Vagina (tissue), 2 donors: ENCODE measurements around the gene UGDH. TPM values are rescaled to one million over a fixed set of nuclear protein-coding genes. Genes with fewer than 3 reads are reported as not detected.
"Not testable (repeated sequence)": the region's sequence is repeated elsewhere in the genome, so short reads cannot be mapped to it uniquely, and the experiment has no call there.

Source experiments
- DNase-seq, 2 donors: peaks; one replicate each; pipeline ENCODE4 v3.0.0-alpha.2; 2017; ENCODE audit errors: extremely low spot score in 2 of 2
- H3K27ac ChIP-seq: fragments of 200-600 bp; sonication (generic); one replicate; pipeline ENCODE4 v1.5.1; 2019
- H3K27me3 ChIP-seq: fragments of 200-600 bp; sonication (generic); one replicate; pipeline ENCODE4 v1.5.1; 2019
- H3K36me3 ChIP-seq, 2 donors: fragments of 200-600 bp; sonication (generic); one replicate each; pipeline ENCODE4 v1.5.1; 2017 to 2019
- H3K4me1 ChIP-seq: fragments of 200-600 bp; sonication (generic); one replicate; pipeline ENCODE4 v1.5.1; 2019
- H3K4me3 ChIP-seq, 2 donors: fragments of 200-600 bp; sonication (generic); 1 replicate in 1 of 2; 2 replicates in 1 of 2; pipeline ENCODE4 v1.5.1; 2016 to 2019
- H3K9me3 ChIP-seq: fragments of 200-600 bp; sonication (generic); one replicate; pipeline ENCODE4 v1.5.1; 2019
- CTCF ChIP-seq, 3 experiments: fragments of 450-650 bp in 2 of 3; fragments of 200-600 bp in 1 of 3; sonication (generic) in 1 of 3; IDR thresholded peaks; one replicate each; pipeline ENCODE4 v1.5.1; 2017 to 2019; ENCODE audit warnings: antibody characterized with exemption in 3 of 3, mild to moderate bottlenecking in 2 of 3, moderate library complexity in 2 of 3
- POLR2A ChIP-seq, 2 donors: fragments of 450-650 bp; IDR thresholded peaks; one replicate each; pipeline ENCODE4 v1.6.1; 2017; ENCODE audit warnings: antibody characterized with exemption in 2 of 2, mild to moderate bottlenecking in 2 of 2, moderate library complexity in 2 of 2
- POLR2AphosphoS5 ChIP-seq, 2 donors: sonication (generic); formaldehyde crosslinking; IDR thresholded peaks; one replicate each; pipeline ENCODE4 v1.9.0; 2017; ENCODE audit warnings: antibody characterized with exemption in 2 of 2, mild to moderate bottlenecking in 2 of 2, low read depth in 1 of 2; ENCODE audit not compliant: insufficient read depth in 1 of 2
- intact Hi-C: fragments of 100-400 bp; cut with DNase I; formaldehyde crosslinking; loops from one replicate; pipeline ENCODE4 v1.15.1; 2023
- total RNA-seq: library from RNA; depleted of rRNA; stranded (reverse); fragments of >200 nt; gene quantifications from one replicate; pipeline ENCODE4 v1.2.3, GENCODE V29; 2016

UGDH gene
- total RNA-seq, 1 donor from 2014 or later: 43.5 TPM

GRCh38 chr4:39504538-39504937 is 22.7 kb downstream of the UGDH start:
- no peaks in the 10 kb centered on the region for H3K9me3 ChIP-seq
- TF ChIP-seq CTCF (IDR thresholded peaks at IDR 0.05): no peak
- no peak for TF ChIP-seq POLR2A (IDR thresholded peaks at IDR 0.05)
- no peak for TF ChIP-seq POLR2AphosphoS5 (IDR thresholded peaks at IDR 0.05; ENCODE audit: insufficient read depth in 1 of 2, low read depth in 1 of 2)
- no peak for DNase-seq
- no peak overlapping the region for H3K4me3 ChIP-seq
- no peak overlapping the region for H3K27ac ChIP-seq
- peaks cover 7 to 70% of the 10 kb centered on the region in 2 donors for H3K36me3 ChIP-seq
- intact Hi-C loops: no loop called here
- no peaks in the 10 kb centered on the region for H3K27me3 ChIP-seq
- no peaks in the 10 kb centered on the region for H3K4me1 ChIP-seq

GRCh38 chr4:39502664-39503035 is 24.6 kb downstream of the UGDH start:
- H3K4me1 ChIP-seq, H3K9me3 ChIP-seq, intact Hi-C loops, H3K27ac ChIP-seq, H3K27me3 ChIP-seq, H3K4me3 ChIP-seq, DNase-seq: not testable (repeated sequence)
- peaks cover 4 to 54% of the 10 kb centered on the region in 2 donors for H3K36me3 ChIP-seq

- Histone ChIP-seq H3K4me1 (no peaks in the 10 kb centered on the region), H3K9me3 (no peaks in the 10 kb centered on the region), H3K27me3 (no peaks in the 10 kb centered on the region), H3K4me3 (no peak overlapping the region), H3K27ac (no peak overlapping the region), H3K36me3 (peaks cover 4 to 49% of the 10 kb centered on the region in 2 donors)
- DNase-seq: no peak
- intact Hi-C loops: no loop called here
- TF ChIP-seq POLR2A (IDR thresholded peaks at IDR 0.05) (no peak), CTCF (IDR thresholded peaks at IDR 0.05) (no peak), POLR2AphosphoS5 (IDR thresholded peaks at IDR 0.05; ENCODE audit: insufficient read depth in 1 of 2, low read depth in 1 of 2) (no peak)
Observed at GRCh38 chr4:39502019-39502663, 25.1 kb downstream of the UGDH start.

- intact Hi-C loops: no loop called here
- no peaks in the 10 kb centered on the region for H3K4me1 ChIP-seq
- TF ChIP-seq POLR2AphosphoS5 (IDR thresholded peaks at IDR 0.05; ENCODE audit: insufficient read depth in 1 of 2, low read depth in 1 of 2): no peak
- no peak for TF ChIP-seq CTCF (IDR thresholded peaks at IDR 0.05)
- no peak for TF ChIP-seq POLR2A (IDR thresholded peaks at IDR 0.05)
- DNase-seq: no peak
- H3K36me3 ChIP-seq: peaks cover 0 to 18% of the 10 kb centered on the region in 2 donors
- H3K4me3 ChIP-seq: no peak overlapping the region
- no peak overlapping the region for H3K27ac ChIP-seq
- no peaks in the 10 kb centered on the region for H3K9me3 ChIP-seq
- no peaks in the 10 kb centered on the region for H3K27me3 ChIP-seq
Observed at GRCh38 chr4:39498727-39499020, 28.6 kb downstream of the UGDH start.

GRCh38 chr4:39497909-39498726 is 29.1 kb downstream of the UGDH start:
- DNase-seq: no peak

More at GRCh38 chr4:39497909-39498726, 29.1 kb downstream of the UGDH start:
- no peak overlapping the region for H3K4me3 ChIP-seq
- H3K9me3 ChIP-seq: no peaks in the 10 kb centered on the region
- H3K4me1 ChIP-seq: no peaks in the 10 kb centered on the region
- H3K27me3 ChIP-seq: no peaks in the 10 kb centered on the region
- TF ChIP-seq POLR2AphosphoS5 (IDR thresholded peaks at IDR 0.05; ENCODE audit: insufficient read depth in 1 of 2, low read depth in 1 of 2) (no peak), CTCF (IDR thresholded peaks at IDR 0.05) (no peak), POLR2A (IDR thresholded peaks at IDR 0.05) (no peak)
- H3K27ac ChIP-seq: no peak overlapping the region
- intact Hi-C loops: no loop called here
- peaks cover 0 to 12% of the 10 kb centered on the region in 2 donors for H3K36me3 ChIP-seq
